ENCODE data around the gene NUP62.

The NUP62 gene

GRCh38 chr19:49877020-49877878 lies 52.1 kb downstream of the NUP62 start, which contains the start of the genes AKT1S1 and TBC1D17:
Gene AKT1S1 (minus strand): TSS chr19:49877355. CDS start chr19:49873295, 4,060 bp downstream.
Gene TBC1D17 (plus strand): TSS chr19:49877702. CDS start chr19:49877724, 22 bp downstream.
- Histone ChIP-seq H3K79me2 (ENCODE audit: insufficient read depth, low read length) (peaks cover 39% of the 10 kb centered on the region), H3K27me3 (ENCODE audit: insufficient read depth, low read length, poor library complexity) (no peaks in the 10 kb centered on the region), H3K9ac (ENCODE audit: low read depth, low read length) (peak within 1 kb of the TSS; percentile 93), H3K4me3 (ENCODE audit: low read depth in 1 of 2, low read length in 2 of 2) (peak within 1 kb of the TSS; percentile 78 to 86), H3K9me3 (ENCODE audit: insufficient read depth, low read length, severe bottlenecking) (no peaks in the 10 kb centered on the region), H3K4me2 (ENCODE audit: insufficient read depth, low read length) (peak within 1 kb of the TSS; percentile 98), H3K4me1 (ENCODE audit: insufficient read depth, low read length) (peaks cover 35% of the 10 kb centered on the region), H2AFZ (ENCODE audit: low read depth, low read length) (peak within 1 kb of the TSS; percentile 97), H3K27ac (ENCODE audit: low read length) (peak within 1 kb of the TSS; percentile 99), H4K20me1 (ENCODE audit: insufficient read depth, low read length) (no peaks in the 10 kb centered on the region; the same call in 1 of the 2 replicates), H3K36me3 (ENCODE audit: insufficient read depth, low read length) (peaks cover 39% of the 10 kb centered on the region)
- TF ChIP-seq, protein P1, sequence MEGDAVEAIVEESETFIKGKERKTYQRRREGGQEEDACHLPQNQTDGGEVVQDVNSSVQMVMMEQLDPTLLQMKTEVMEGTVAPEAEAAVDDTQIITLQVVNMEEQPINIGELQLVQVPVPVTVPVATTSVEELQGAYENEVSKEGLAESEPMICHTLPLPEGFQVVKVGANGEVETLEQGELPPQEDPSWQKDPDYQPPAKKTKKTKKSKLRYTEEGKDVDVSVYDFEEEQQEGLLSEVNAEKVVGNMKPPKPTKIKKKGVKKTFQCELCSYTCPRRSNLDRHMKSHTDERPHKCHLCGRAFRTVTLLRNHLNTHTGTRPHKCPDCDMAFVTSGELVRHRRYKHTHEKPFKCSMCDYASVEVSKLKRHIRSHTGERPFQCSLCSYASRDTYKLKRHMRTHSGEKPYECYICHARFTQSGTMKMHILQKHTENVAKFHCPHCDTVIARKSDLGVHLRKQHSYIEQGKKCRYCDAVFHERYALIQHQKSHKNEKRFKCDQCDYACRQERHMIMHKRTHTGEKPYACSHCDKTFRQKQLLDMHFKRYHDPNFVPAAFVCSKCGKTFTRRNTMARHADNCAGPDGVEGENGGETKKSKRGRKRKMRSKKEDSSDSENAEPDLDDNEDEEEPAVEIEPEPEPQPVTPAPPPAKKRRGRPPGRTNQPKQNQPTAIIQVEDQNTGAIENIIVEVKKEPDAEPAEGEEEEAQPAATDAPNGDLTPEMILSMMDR (IDR thresholded peaks at IDR 0.05; ENCODE audit: borderline replicate concordance, extremely low read depth, low read length, poor library complexity, severe bottlenecking): no peak
- no peak for TF ChIP-seq EZH2 (IDR thresholded peaks at IDR 0.05; ENCODE audit: borderline replicate concordance, low read depth, low read length, severe bottlenecking)
- DNase-seq (peak; percentile 99), ATAC-seq (ENCODE audit: insufficient read depth, low read depth) (peak; percentile 74)

DNA sequence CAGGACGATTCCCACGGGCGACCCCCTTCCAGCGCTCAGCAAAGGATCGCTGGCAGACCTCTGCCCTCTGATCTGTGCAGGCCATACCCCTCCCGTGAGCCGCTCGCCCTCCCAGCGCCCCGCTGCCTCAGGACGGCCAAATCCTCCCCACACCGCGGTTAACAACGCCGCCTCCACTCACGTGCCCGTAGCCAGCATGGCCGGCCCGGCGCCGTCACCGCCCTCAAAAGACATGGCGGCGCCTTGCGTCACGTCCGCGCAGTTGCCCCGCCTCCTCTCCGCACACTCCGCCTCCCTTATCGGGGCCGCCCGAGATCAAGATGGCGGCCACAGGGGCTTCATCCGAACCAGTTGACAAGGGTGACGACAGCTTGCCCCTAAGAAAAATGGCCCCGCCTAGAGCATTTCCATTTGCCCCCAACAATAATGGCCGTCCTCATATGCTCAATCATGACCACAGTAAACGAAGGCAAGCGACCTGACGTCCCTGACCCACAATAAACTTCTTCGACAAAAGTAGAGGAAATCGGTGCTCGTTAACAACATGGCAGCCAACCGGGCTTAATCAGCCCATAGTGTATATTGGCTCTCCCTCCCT lies 52.8 kb downstream of the NUP62 start:
- H3K4me2 ChIP-seq (ENCODE audit: insufficient read depth, low read length): peak overlapping the region; percentile 98
- no peaks in the 10 kb centered on the region for H3K9me3 ChIP-seq (ENCODE audit: insufficient read depth, low read length, severe bottlenecking)
- peak overlapping the region; percentile 99 for H3K27ac ChIP-seq (ENCODE audit: low read length)
- H3K4me1 ChIP-seq (ENCODE audit: insufficient read depth, low read length): peaks cover 35% of the 10 kb centered on the region
- TF ChIP-seq, protein P1 (IDR thresholded peaks at IDR 0.05; ENCODE audit: borderline replicate concordance, extremely low read depth, low read length, poor library complexity, severe bottlenecking): no peak
- no peak for TF ChIP-seq EZH2 (IDR thresholded peaks at IDR 0.05; ENCODE audit: borderline replicate concordance, low read depth, low read length, severe bottlenecking)
- peak overlapping the region; percentile 78 to 86 for H3K4me3 ChIP-seq (ENCODE audit: low read depth in 1 of 2, low read length in 2 of 2)
- peaks cover 39% of the 10 kb centered on the region for H3K79me2 ChIP-seq (ENCODE audit: insufficient read depth, low read length)
- ATAC-seq (ENCODE audit: insufficient read depth, low read depth) (peak; percentile 66), DNase-seq (peak; percentile 98)
- peak overlapping the region; percentile 93 for H3K9ac ChIP-seq (ENCODE audit: low read depth, low read length)
- peaks cover 34% of the 10 kb centered on the region for H3K36me3 ChIP-seq (ENCODE audit: insufficient read depth, low read length)
- H3K27me3 ChIP-seq (ENCODE audit: insufficient read depth, low read length, poor library complexity): no peaks in the 10 kb centered on the region
- H4K20me1 ChIP-seq (ENCODE audit: insufficient read depth, low read length): no peaks in the 10 kb centered on the region; the same call in 1 of the 2 replicates
- peak overlapping the region; percentile 97 for H2AFZ ChIP-seq (ENCODE audit: low read depth, low read length)

GRCh38 chr19:49875857-49876421 lies 53.4 kb downstream of the NUP62 start:
- peaks cover 39% of the 10 kb centered on the region for H3K79me2 ChIP-seq (ENCODE audit: insufficient read depth, low read length)
- peak overlapping the region; percentile 87 for H2AFZ ChIP-seq (ENCODE audit: low read depth, low read length)
- peak overlapping the region; percentile 78 to 86 for H3K4me3 ChIP-seq (ENCODE audit: low read depth in 1 of 2, low read length in 2 of 2)
- peak overlapping the region; percentile 99 for H3K27ac ChIP-seq (ENCODE audit: low read length)
- peak; percentile 71 for DNase-seq
- TF ChIP-seq EZH2 (IDR thresholded peaks at IDR 0.05; ENCODE audit: borderline replicate concordance, low read depth, low read length, severe bottlenecking): no peak
- TF ChIP-seq, protein P1 (IDR thresholded peaks at IDR 0.05; ENCODE audit: borderline replicate concordance, extremely low read depth, low read length, poor library complexity, severe bottlenecking): no peak
- peak overlapping the region; percentile 93 for H3K9ac ChIP-seq (ENCODE audit: low read depth, low read length)
- no peaks in the 10 kb centered on the region for H3K27me3 ChIP-seq (ENCODE audit: insufficient read depth, low read length, poor library complexity)
- H3K4me2 ChIP-seq (ENCODE audit: insufficient read depth, low read length): peak overlapping the region; percentile 98
- peak; percentile 20; the same call in 1 of the 3 replicates for ATAC-seq (ENCODE audit: insufficient read depth, low read depth)
- H4K20me1 ChIP-seq (ENCODE audit: insufficient read depth, low read length): no peaks in the 10 kb centered on the region; the same call in 1 of the 2 replicates
- no peaks in the 10 kb centered on the region for H3K9me3 ChIP-seq (ENCODE audit: insufficient read depth, low read length, severe bottlenecking)
- peaks cover 34% of the 10 kb centered on the region for H3K36me3 ChIP-seq (ENCODE audit: insufficient read depth, low read length)
- H3K4me1 ChIP-seq (ENCODE audit: insufficient read depth, low read length): peaks cover 39% of the 10 kb centered on the region
